AG10803 (cell line): ENCODE data around the gene SNX11.
"Not testable (repeated sequence)": the region's sequence is repeated elsewhere in the genome, so short reads cannot be mapped to it uniquely, and the experiment has no call there.

Source experiments
- DNase-seq: peaks from one replicate; pipeline ENCODE4 v3.0.0; 2010; ENCODE audit warnings: low read depth
- H3K4me3 ChIP-seq: 2 replicates; pipeline ENCODE4 v1.5.1; 2011; ENCODE audit warnings: mild to moderate bottlenecking, low read length, control low read depth
- TF ChIP-seq, protein P1 (sequence below): conservative IDR thresholded peaks from 2 replicates; pipeline ENCODE4 v1.5.1; 2011; ENCODE audit warnings: mild to moderate bottlenecking, low read length, control low read depth, inconsistent platforms

Gene SNX11

DNA sequence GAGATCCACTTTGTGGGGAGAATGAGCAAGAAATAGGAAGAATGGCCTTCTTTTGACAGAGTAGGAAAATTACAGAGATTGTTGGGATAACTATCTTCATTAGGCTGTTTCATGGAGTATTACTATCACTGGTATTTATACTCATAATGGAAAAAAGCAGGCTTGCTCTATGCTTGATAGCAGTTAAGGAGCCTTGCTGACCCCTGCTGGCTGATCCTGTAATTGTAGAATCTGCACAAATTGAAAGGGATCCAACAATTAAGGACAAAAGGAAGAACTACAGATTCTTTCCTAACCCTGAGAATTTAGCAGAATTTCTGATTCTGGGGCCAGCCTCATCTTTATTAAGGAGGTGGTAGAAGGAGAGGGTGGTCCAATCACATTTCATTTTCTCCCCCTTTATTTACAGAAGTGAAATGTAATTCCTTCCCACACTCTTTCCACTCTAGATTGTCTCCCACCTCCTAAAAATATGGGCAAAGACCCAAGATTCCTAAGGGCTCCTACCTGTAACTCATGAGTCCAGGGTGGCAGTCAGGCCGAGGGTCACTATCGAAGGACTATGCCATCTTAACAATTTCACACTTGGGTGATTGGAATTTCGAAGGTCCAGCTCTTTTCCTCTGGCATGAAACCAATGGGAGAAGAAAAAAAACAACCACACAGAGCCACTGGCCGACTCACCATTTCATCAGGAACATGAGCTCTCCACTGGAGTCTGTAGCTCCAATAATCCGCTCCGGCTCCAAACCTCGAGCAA lies 33.1 kb upstream of the SNX11 start:
- no peak overlapping the region for H3K4me3 ChIP-seq
- TF ChIP-seq, protein P1, sequence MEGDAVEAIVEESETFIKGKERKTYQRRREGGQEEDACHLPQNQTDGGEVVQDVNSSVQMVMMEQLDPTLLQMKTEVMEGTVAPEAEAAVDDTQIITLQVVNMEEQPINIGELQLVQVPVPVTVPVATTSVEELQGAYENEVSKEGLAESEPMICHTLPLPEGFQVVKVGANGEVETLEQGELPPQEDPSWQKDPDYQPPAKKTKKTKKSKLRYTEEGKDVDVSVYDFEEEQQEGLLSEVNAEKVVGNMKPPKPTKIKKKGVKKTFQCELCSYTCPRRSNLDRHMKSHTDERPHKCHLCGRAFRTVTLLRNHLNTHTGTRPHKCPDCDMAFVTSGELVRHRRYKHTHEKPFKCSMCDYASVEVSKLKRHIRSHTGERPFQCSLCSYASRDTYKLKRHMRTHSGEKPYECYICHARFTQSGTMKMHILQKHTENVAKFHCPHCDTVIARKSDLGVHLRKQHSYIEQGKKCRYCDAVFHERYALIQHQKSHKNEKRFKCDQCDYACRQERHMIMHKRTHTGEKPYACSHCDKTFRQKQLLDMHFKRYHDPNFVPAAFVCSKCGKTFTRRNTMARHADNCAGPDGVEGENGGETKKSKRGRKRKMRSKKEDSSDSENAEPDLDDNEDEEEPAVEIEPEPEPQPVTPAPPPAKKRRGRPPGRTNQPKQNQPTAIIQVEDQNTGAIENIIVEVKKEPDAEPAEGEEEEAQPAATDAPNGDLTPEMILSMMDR, result peak; percentile 88
- DNase-seq, result peak; percentile 82

DNA sequence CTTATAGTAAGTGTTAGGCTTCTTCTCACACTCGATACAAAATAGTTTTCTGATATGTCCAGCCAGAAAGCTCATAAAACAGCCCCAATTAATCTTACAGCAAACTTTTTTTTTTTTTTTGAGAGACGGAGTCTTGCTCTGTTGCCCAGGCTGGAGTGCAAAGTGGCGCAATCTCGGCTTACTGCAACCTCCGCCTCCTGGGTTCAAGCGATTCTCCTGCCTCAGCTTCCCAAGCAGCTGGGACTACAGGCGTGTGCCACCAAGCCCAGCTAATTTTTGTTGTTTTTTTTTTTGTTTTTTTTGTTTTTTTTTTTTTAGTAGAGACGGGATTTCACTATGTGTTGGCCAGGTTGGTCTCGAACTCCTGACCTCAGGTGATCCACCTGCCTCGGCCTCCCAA lies 30.4 kb upstream of the SNX11 start:
- not testable (repeated sequence) for DNase-seq, H3K4me3 ChIP-seq

DNA sequence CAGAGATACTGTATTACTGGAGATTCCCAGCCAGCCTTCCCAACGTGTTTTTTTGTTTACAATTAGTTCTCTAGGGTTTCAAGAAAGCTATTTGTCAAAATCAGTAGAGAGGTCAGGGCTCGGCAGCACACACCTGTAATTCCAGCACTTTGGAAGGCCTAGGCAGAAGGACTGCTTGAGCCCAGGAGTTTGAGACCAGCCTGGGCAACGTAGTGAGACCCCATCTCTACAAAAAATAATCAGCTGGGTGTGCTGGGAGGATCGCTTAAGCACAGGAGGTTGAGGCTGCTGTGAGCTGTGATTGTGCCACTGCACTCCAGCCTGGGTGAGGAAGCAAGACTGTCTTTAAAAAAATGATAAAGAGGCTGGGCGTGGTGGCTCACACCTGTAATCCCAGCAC lies 25.7 kb upstream of the SNX11 start:
- H3K4me3 ChIP-seq, result no peak overlapping the region
- TF ChIP-seq, protein P1, result no peak
- no peak for DNase-seq

DNA sequence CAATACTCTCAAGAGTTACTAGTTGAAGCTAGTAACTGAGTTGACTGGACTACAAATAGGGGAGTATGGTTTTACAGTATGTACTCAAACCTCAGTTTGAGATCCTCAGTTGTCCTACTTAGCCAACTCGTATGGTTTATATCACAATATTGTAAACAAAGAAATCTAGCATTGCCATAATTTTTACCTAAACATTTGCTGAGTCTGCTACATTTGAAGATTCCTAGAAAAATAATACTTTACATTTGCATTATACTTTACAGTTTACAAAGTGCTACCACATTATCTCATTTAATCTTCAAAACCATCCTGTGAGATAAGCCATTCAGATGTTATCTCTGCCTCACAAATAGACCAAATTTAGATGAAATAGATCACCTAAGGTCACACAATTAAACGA lies 22.6 kb upstream of the SNX11 start:
- TF ChIP-seq, protein P1, result no peak
- H3K4me3 ChIP-seq, result no peak overlapping the region
- no peak for DNase-seq

DNA sequence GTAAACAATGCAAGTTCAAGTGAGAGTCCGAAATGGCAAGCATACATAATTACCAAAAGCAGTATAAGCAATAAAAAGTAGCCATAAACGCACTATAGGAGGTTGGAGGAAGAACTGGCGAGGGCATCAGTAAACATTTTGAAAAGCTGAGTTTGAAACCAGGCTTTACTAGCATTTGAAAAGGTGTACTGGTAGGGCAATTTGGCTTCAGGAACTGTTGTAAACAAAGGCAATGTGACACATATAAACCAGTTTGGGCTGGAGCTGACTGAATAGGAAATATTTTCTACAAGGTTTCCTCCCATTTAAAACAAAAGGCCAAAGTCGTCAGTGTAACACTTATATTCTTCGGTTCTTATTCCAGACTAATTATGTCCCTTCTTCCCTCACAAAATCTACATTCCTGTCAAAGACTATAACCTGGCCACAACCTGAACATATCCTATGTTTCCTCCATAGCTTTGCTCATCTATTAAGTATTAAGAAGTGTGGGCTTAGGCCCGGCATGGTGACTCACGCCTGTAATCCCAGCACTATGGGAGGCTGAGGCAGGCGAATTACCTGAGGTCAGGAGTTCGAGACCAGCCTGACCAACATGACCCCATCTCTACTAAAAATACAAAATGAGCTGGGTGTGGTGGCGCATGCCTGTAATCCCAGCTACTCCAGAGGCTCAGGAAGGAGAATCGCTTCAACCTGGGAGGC lies 14.1 kb upstream of the SNX11 start:
- no peak overlapping the region for H3K4me3 ChIP-seq
- DNase-seq, result no peak
- TF ChIP-seq, protein P1, result no peak

DNA sequence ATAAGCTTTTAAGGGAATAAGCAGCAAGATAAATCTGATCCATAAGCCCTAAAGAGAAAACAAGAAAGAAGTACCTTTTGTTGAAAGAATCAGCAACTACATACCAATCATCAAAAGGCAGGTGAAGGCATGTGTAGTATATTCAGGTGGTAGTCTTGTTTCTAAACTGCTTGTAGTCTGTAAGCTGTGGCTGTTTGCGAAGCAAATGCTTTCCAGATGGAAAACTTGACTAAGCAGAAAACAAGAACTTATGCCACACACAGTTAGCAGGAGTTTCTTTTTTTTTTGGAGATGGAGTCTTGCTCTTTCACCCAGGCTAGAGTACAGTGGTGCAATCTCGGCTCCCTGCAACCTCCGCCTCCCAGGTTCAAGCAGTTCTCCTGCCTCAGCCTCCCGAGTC lies 12.0 kb upstream of the SNX11 start:
- no peak overlapping the region for H3K4me3 ChIP-seq
- DNase-seq, result peak; percentile 57
- TF ChIP-seq, protein P1, result no peak

DNA sequence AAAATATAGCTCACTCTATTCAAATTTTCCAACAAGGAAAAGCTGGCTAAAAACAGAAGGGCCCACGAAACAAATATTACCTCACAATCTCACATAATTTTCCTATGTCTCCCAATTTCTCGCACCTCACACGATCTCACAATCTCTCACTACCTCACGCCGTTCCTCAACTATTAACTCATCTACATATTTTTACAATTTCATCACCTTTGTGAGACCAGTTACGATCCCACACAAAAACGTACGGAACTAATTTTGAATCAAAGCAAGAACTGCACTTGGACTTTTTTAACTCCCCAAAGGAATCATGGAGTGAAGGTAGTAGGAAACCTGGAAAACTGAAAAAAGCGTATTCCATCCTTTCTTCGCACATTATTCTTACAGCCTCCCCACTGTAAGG lies 7.4 kb upstream of the SNX11 start:
- DNase-seq, result peak; percentile 73
- TF ChIP-seq, protein P1, result no peak

More for the DNA sequence above, 7.4 kb upstream of the SNX11 start:
- peak overlapping the region; percentile 88 for H3K4me3 ChIP-seq
